Adrenal gland (tissue), 12 donors: ENCODE data around the gene MAD1L1. TPM values are rescaled to one million over a fixed set of nuclear protein-coding genes. Genes with fewer than 3 reads are reported as not detected.
A peak's percentile ranks its signal among the peaks of the same experiment; 100 is the strongest.

Experiments
- DNase-seq, 7 donors: peaks; one replicate each; pipeline ENCODE4 v3.0.0-alpha.2; 2019 to 2020
- H3K27ac ChIP-seq, 5 donors: fragments of 200-600 bp; sonication (generic) in 4 of 5; 1 replicate in 3 of 5; 2 replicates in 2 of 5; pipeline versions ENCODE4 v1.5.1 to v1.8.0; 2016 to 2020; ENCODE audit warnings: mild to moderate bottlenecking in 1 of 5
- H3K27me3 ChIP-seq: fragments of 200-600 bp; 2 replicates; pipeline ENCODE4 v1.8.0; 2021
- H3K36me3 ChIP-seq, 2 donors: fragments of 200-600 bp; replicated peaks in 1 of 2; 1 replicate in 1 of 2; 2 replicates in 1 of 2; pipeline versions ENCODE4 v1.5.1 to v1.8.0; 2018 to 2022
- H3K4me1 ChIP-seq, 2 donors: fragments of 200-600 bp; replicated peaks in 1 of 2; 1 replicate in 1 of 2; 2 replicates in 1 of 2; pipeline versions ENCODE4 v1.5.1 to v1.8.0; 2018 to 2021
- H3K4me3 ChIP-seq, 4 donors: fragments of 200-600 bp; sonication (generic) in 3 of 4; one replicate each; pipeline ENCODE4 v1.5.1; 2016 to 2018
- H3K9me3 ChIP-seq, 3 donors: fragments of 200-600 bp; sonication (generic) in 1 of 3; replicated peaks in 1 of 3; 1 replicate in 2 of 3; 2 replicates in 1 of 3; pipeline versions ENCODE4 v1.5.1 to v1.8.0; 2016 to 2021
- CTCF ChIP-seq, 6 experiments: fragments of 450-650 bp in 4 of 6; fragments of 200-600 bp in 2 of 6; sonication (generic) in 1 of 6; IDR thresholded peaks; 1 replicate in 5 of 6; 2 replicates in 1 of 6; pipeline versions ENCODE4 v1.5.1 to v1.8.0; 2016 to 2021; ENCODE audit warnings: antibody characterized with exemption in 6 of 6, mild to moderate bottlenecking in 2 of 6, moderate library complexity in 1 of 6
- POLR2A ChIP-seq, 2 donors: fragments of 450-650 bp; IDR thresholded peaks; one replicate each; pipeline ENCODE4 v1.6.1; 2017; ENCODE audit warnings: antibody characterized with exemption in 2 of 2, mild to moderate bottlenecking in 2 of 2, moderate library complexity in 1 of 2
- WGBS, 4 donors: extraction: QIAGEN DNeasy Blood & Tissue Kit in 2 of 4; methylation state at CpG; one replicate each; pipeline versions ENCODE4 v1.1.5 to v1.1.7; 2013 to 2017; 5-methylcytosine and 5-hydroxymethylcytosine counted together
- intact Hi-C, 2 donors: fragments of 100-400 bp; cut with DNase I; formaldehyde crosslinking; loops; one replicate each; pipeline versions ENCODE4 v1.14.1 to v1.15.0; 2022 to 2023
- polyA plus RNA-seq, 3 donors: library from polyadenylated mRNA; stranded (reverse); fragments of 200-250 nt in 2 of 3; fragments of 350-450 nt in 1 of 3; fragmentation: Illumina TruSeq in 1 of 3; extraction: RNeasy Lipid Tissue Mini Kit (QIAGEN cat#74804) in 1 of 3; gene quantifications; one replicate each; pipeline ENCODE4 v1.2.3, GENCODE V29; 2013 to 2014
- total RNA-seq, 9 donors: library from RNA; depleted of rRNA in 4 of 9; stranded (reverse); fragments of >200 nt in 4 of 9; fragments of 120-200 nt in 1 of 9; fragmentation: NEBNext Ultra II Directional in 1 of 9; extraction: Animal tissue kit (Norgen Biotek cat#: 25700) in 1 of 9; gene quantifications; one replicate each; pipeline versions ENCODE4 v1.1.0 to v1.2.4, GENCODE V29; 2013 to 2023
- donor health status: healthy with polysubstance abuse.
- donor health status: Bipolar disorder and iron deficiency.
- donor health status: DM: yes; HTN: yes; CAD: no.
- donor health status: DM: no; HTN: no; CAD: no.
- donor health status: DM: no; HTN: no; CAD: no.
- donor health status: DM: yes; HTN: yes; CAD: no.

The MAD1L1 gene
- total and polyA plus RNA-seq, 12 donors: 6.7 to 87.7 (median 28.9) TPM

GRCh38 chr7:2103071-2103898 is 129.5 kb downstream of the MAD1L1 start:
- no peaks in the 10 kb centered on the region for H3K27me3 ChIP-seq
- peaks cover 0 to 18% of the 10 kb centered on the region in 2 donors for H3K4me1 ChIP-seq
- intact Hi-C loops: loop anchor here in 1 of 2 donors (5.0 kb wide), 1 partner anchor 601 kb away; the partner anchor contains the start of gene INTS1
- no peak for TF ChIP-seq CTCF (IDR thresholded peaks at IDR 0.05)
- no peak for TF ChIP-seq POLR2A (IDR thresholded peaks at IDR 0.05)
- DNase-seq: no peak
- no peaks in the 10 kb centered on the region for H3K36me3 ChIP-seq
- WGBS, 4 donors: 92 to 95% (median 93%) methylated on average over 21 to 39 of the region's 39 CpGs
- H3K27ac ChIP-seq: peak overlapping the region in 2 of 5 donors; percentile 15 to 62
- no peak overlapping the region for H3K4me3 ChIP-seq
- H3K9me3 ChIP-seq: no peaks in the 10 kb centered on the region

- H3K27me3 ChIP-seq: no peaks in the 10 kb centered on the region
- H3K4me3 ChIP-seq: no peak overlapping the region
- no peaks in the 10 kb centered on the region for H3K9me3 ChIP-seq
- H3K4me1 ChIP-seq: peaks cover 0 to 18% of the 10 kb centered on the region in 2 donors
- TF ChIP-seq POLR2A (IDR thresholded peaks at IDR 0.05) (no peak), CTCF (IDR thresholded peaks at IDR 0.05) (no peak)
- no peak for DNase-seq
- 94 to 97% (median 95%) methylated on average over 7 of the region's 7 CpGs for WGBS, 4 donors
- H3K27ac ChIP-seq: no peak overlapping the region
- intact Hi-C loops: loop anchor here in 1 of 2 donors (5.0 kb wide), 1 partner anchor 600 kb away; the partner anchor contains the start of gene INTS1
- no peaks in the 10 kb centered on the region for H3K36me3 ChIP-seq
Measured at GRCh38 chr7:2102375-2102723, 130.4 kb downstream of the MAD1L1 start.

- DNase-seq: no peak
- Histone ChIP-seq H3K36me3 (no peaks in the 10 kb centered on the region), H3K9me3 (no peaks in the 10 kb centered on the region), H3K27me3 (no peaks in the 10 kb centered on the region), H3K27ac (no peak overlapping the region), H3K4me3 (no peak overlapping the region), H3K4me1 (peaks cover 0 to 18% of the 10 kb centered on the region in 2 donors)
- intact Hi-C loops: loop anchor here in 1 of 2 donors (5.0 kb wide), 1 partner anchor 600 kb away; the partner anchor contains the start of gene INTS1
- 93 to 100% (median 94%) methylated on average over 13 to 18 of the region's 19 CpGs for WGBS, 4 donors
- no peak for TF ChIP-seq CTCF (IDR thresholded peaks at IDR 0.05)
- TF ChIP-seq POLR2A (IDR thresholded peaks at IDR 0.05): no peak
Measured at GRCh38 chr7:2101630-2102374, 130.9 kb downstream of the MAD1L1 start.
